Thyroid gland (tissue), 4 donors: ENCODE results near the gene ARHGAP28.

Experiments used
- POLR2A ChIP-seq, 2 donors: fragments of 450-650 bp; IDR thresholded peaks; one replicate each; pipeline ENCODE4 v1.6.1; 2017; ENCODE audit warnings: antibody characterized with exemption in 2 of 2, mild to moderate bottlenecking in 2 of 2, moderate library complexity in 1 of 2
- TF ChIP-seq, protein P1 (sequence below), 6 experiments: fragments of 200-600 bp in 3 of 6; fragments of 450-650 bp in 3 of 6; sonication (generic) in 3 of 6; IDR thresholded peaks; one replicate each; pipeline ENCODE4 v1.5.1; 2016 to 2019; ENCODE audit warnings: antibody characterized with exemption in 6 of 6, mild to moderate bottlenecking in 2 of 6, inconsistent platforms in 1 of 6, moderate library complexity in 1 of 6

DNA sequence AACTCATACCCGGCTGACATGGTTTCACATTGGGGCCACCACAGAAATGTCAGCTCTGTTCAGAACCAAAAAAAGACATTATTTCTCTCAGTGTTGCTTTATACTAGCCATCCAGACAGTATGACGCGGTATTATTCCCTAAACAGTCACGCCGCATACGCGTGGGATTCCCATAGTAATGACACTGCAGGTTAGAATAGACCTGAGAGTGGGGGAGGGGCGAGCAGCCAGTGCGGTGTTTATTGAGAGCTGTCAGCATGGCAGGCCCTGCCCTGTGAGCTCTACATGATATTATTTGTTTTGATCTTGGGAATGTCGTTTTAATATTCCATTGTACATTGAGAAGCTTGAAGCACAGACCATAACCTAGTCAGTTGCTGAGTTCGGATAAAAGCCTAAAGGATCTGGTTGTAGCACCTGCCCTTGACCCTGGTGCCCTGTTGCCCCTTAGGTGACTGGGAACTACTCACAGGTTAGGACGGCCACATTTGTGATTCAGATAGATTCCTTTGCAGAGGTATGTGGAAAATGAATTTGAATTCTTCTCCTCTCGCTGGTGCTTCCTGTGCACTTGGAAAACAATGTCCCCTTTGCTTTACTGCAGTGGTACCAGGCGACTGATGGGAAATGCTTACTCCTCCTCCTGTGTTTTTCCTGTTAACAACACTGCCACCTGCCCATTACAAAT, 150.1 kb downstream of the ARHGAP28 start:
- TF ChIP-seq, protein P1, sequence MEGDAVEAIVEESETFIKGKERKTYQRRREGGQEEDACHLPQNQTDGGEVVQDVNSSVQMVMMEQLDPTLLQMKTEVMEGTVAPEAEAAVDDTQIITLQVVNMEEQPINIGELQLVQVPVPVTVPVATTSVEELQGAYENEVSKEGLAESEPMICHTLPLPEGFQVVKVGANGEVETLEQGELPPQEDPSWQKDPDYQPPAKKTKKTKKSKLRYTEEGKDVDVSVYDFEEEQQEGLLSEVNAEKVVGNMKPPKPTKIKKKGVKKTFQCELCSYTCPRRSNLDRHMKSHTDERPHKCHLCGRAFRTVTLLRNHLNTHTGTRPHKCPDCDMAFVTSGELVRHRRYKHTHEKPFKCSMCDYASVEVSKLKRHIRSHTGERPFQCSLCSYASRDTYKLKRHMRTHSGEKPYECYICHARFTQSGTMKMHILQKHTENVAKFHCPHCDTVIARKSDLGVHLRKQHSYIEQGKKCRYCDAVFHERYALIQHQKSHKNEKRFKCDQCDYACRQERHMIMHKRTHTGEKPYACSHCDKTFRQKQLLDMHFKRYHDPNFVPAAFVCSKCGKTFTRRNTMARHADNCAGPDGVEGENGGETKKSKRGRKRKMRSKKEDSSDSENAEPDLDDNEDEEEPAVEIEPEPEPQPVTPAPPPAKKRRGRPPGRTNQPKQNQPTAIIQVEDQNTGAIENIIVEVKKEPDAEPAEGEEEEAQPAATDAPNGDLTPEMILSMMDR (IDR thresholded peaks at IDR 0.05): no peak
- no peak for TF ChIP-seq POLR2A (IDR thresholded peaks at IDR 0.05)
